ENCODE results near the gene RGS7BP.

The RGS7BP gene

GRCh38 chr5:64619609-64620008 is 113.8 kb downstream of the RGS7BP start:
- H3K27me3 ChIP-seq (replicated peaks; ENCODE audit: control insufficient read depth, insufficient read depth, low read length, poor library complexity, severe bottlenecking): no peaks in the 10 kb centered on the region
- no peaks in the 10 kb centered on the region for H3K36me3 ChIP-seq (ENCODE audit: control insufficient read depth, insufficient read depth, low read length)
- H3K4me3 ChIP-seq (ENCODE audit: insufficient read depth, low read depth, low read length, poor library complexity, severe bottlenecking): no peak overlapping the region
- no peak overlapping the region for H3K27ac ChIP-seq (ENCODE audit: insufficient read depth, low read length, poor library complexity, severe bottlenecking)
- no peaks in the 10 kb centered on the region for H3K9me3 ChIP-seq (ENCODE audit: control insufficient read depth, low read length)
- H3K4me1 ChIP-seq (ENCODE audit: control insufficient read depth, insufficient read depth, low read length, poor library complexity, severe bottlenecking): no peaks in the 10 kb centered on the region
- DNase-seq: no peak

DNA sequence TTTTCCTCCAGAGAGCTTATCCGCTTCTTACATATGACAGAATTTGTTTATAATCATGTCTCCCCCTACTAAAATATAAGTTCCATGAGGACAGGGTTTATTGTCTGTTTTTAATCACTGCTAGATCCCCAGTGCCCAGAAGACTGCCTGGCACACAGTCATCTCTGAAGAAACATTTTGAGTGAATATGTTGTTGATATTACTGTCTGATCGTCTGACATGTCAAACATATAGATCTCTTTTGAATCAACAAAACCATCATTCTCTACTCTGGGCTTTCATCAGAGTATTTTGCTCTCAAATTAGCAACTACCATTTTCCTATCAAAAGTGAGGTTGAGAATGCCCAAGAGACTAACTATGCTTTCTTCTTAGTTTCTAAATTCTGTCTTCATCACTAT is 117.2 kb downstream of the RGS7BP start:
- Histone ChIP-seq H3K9me3 (ENCODE audit: control insufficient read depth, low read length) (no peaks in the 10 kb centered on the region), H3K36me3 (ENCODE audit: control insufficient read depth, insufficient read depth, low read length) (no peaks in the 10 kb centered on the region), H3K4me3 (ENCODE audit: insufficient read depth, low read depth, low read length, poor library complexity, severe bottlenecking) (no peak overlapping the region)

GRCh38 chr5:64625678-64626077 is 119.9 kb downstream of the RGS7BP start:
- Histone ChIP-seq H3K27ac (ENCODE audit: insufficient read depth, low read length, poor library complexity, severe bottlenecking) (no peak overlapping the region), H3K36me3 (ENCODE audit: control insufficient read depth, insufficient read depth, low read length) (no peaks in the 10 kb centered on the region), H3K27me3 (replicated peaks; ENCODE audit: control insufficient read depth, insufficient read depth, low read length, poor library complexity, severe bottlenecking) (no peaks in the 10 kb centered on the region), H3K4me3 (ENCODE audit: insufficient read depth, low read depth, low read length, poor library complexity, severe bottlenecking) (no peak overlapping the region), H3K4me1 (ENCODE audit: control insufficient read depth, insufficient read depth, low read length, poor library complexity, severe bottlenecking) (no peaks in the 10 kb centered on the region), H3K9me3 (ENCODE audit: control insufficient read depth, low read length) (no peaks in the 10 kb centered on the region)
- DNase-seq: no peak

More for the DNA sequence above, 117.2 kb downstream of the RGS7BP start:
- Histone ChIP-seq H3K27me3 (replicated peaks; ENCODE audit: control insufficient read depth, insufficient read depth, low read length, poor library complexity, severe bottlenecking) (no peaks in the 10 kb centered on the region), H3K4me1 (ENCODE audit: control insufficient read depth, insufficient read depth, low read length, poor library complexity, severe bottlenecking) (no peaks in the 10 kb centered on the region), H3K27ac (ENCODE audit: insufficient read depth, low read length, poor library complexity, severe bottlenecking) (no peak overlapping the region)
- no peak for DNase-seq

GRCh38 chr5:64628901-64629300 is 123.1 kb downstream of the RGS7BP start:
- no peaks in the 10 kb centered on the region for H3K36me3 ChIP-seq (ENCODE audit: control insufficient read depth, insufficient read depth, low read length)
- no peaks in the 10 kb centered on the region for H3K9me3 ChIP-seq (ENCODE audit: control insufficient read depth, low read length)
- DNase-seq: no peak
- H3K4me3 ChIP-seq (ENCODE audit: insufficient read depth, low read depth, low read length, poor library complexity, severe bottlenecking): no peak overlapping the region
- H3K4me1 ChIP-seq (ENCODE audit: control insufficient read depth, insufficient read depth, low read length, poor library complexity, severe bottlenecking): no peaks in the 10 kb centered on the region
- H3K27ac ChIP-seq (ENCODE audit: insufficient read depth, low read length, poor library complexity, severe bottlenecking): no peak overlapping the region
- H3K27me3 ChIP-seq (replicated peaks; ENCODE audit: control insufficient read depth, insufficient read depth, low read length, poor library complexity, severe bottlenecking): no peaks in the 10 kb centered on the region

GRCh38 chr5:64629841-64630240 is 124.0 kb downstream of the RGS7BP start:
- no peak overlapping the region for H3K27ac ChIP-seq (ENCODE audit: insufficient read depth, low read length, poor library complexity, severe bottlenecking)
- H3K9me3 ChIP-seq (ENCODE audit: control insufficient read depth, low read length): no peaks in the 10 kb centered on the region
- no peaks in the 10 kb centered on the region for H3K36me3 ChIP-seq (ENCODE audit: control insufficient read depth, insufficient read depth, low read length)
- H3K27me3 ChIP-seq (replicated peaks; ENCODE audit: control insufficient read depth, insufficient read depth, low read length, poor library complexity, severe bottlenecking): no peaks in the 10 kb centered on the region
- H3K4me3 ChIP-seq (ENCODE audit: insufficient read depth, low read depth, low read length, poor library complexity, severe bottlenecking): no peak overlapping the region
- no peak for DNase-seq
- H3K4me1 ChIP-seq (ENCODE audit: control insufficient read depth, insufficient read depth, low read length, poor library complexity, severe bottlenecking): no peaks in the 10 kb centered on the region

DNA sequence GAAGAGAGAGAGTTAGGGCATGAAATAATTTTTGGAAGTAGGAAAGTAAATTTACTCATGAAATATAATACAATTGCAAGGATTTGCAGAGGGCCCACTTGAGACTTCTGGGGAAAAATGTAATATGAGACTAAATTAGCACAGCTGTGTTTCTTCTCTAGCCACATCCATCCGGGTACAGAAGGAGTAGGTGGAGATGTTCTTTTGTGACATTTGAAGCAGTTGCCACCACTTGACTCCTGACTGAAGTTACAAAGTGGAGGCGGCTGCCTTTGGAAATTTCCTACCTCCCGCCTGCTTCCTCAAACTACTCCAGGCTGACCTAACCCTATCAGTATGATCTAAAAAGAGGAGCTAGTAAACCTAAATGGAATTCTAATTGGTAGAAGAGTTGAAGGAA is 126.4 kb downstream of the RGS7BP start:
- Histone ChIP-seq H3K4me1 (ENCODE audit: control insufficient read depth, insufficient read depth, low read length, poor library complexity, severe bottlenecking) (no peaks in the 10 kb centered on the region), H3K27me3 (replicated peaks; ENCODE audit: control insufficient read depth, insufficient read depth, low read length, poor library complexity, severe bottlenecking) (peaks cover 7% of the 10 kb centered on the region), H3K4me3 (ENCODE audit: insufficient read depth, low read depth, low read length, poor library complexity, severe bottlenecking) (no peak overlapping the region), H3K36me3 (ENCODE audit: control insufficient read depth, insufficient read depth, low read length) (no peaks in the 10 kb centered on the region), H3K27ac (ENCODE audit: insufficient read depth, low read length, poor library complexity, severe bottlenecking) (no peak overlapping the region), H3K9me3 (ENCODE audit: control insufficient read depth, low read length) (no peaks in the 10 kb centered on the region)
- DNase-seq: no peak

- peaks cover 7% of the 10 kb centered on the region for H3K27me3 ChIP-seq (replicated peaks; ENCODE audit: control insufficient read depth, insufficient read depth, low read length, poor library complexity, severe bottlenecking)
- H3K9me3 ChIP-seq (ENCODE audit: control insufficient read depth, low read length): no peaks in the 10 kb centered on the region
- no peak overlapping the region for H3K27ac ChIP-seq (ENCODE audit: insufficient read depth, low read length, poor library complexity, severe bottlenecking)
- no peak for DNase-seq
- H3K4me1 ChIP-seq (ENCODE audit: control insufficient read depth, insufficient read depth, low read length, poor library complexity, severe bottlenecking): no peaks in the 10 kb centered on the region
- no peak overlapping the region for H3K4me3 ChIP-seq (ENCODE audit: insufficient read depth, low read depth, low read length, poor library complexity, severe bottlenecking)
- H3K36me3 ChIP-seq (ENCODE audit: control insufficient read depth, insufficient read depth, low read length): no peaks in the 10 kb centered on the region
Measured at GRCh38 chr5:64634997-64635686, 129.3 kb downstream of the RGS7BP start.

GRCh38 chr5:64637144-64637543 is 131.3 kb downstream of the RGS7BP start:
- Histone ChIP-seq H3K36me3 (ENCODE audit: control insufficient read depth, insufficient read depth, low read length) (no peaks in the 10 kb centered on the region), H3K4me1 (ENCODE audit: control insufficient read depth, insufficient read depth, low read length, poor library complexity, severe bottlenecking) (no peaks in the 10 kb centered on the region), H3K4me3 (ENCODE audit: insufficient read depth, low read depth, low read length, poor library complexity, severe bottlenecking) (no peak overlapping the region), H3K27ac (ENCODE audit: insufficient read depth, low read length, poor library complexity, severe bottlenecking) (no peak overlapping the region), H3K9me3 (ENCODE audit: control insufficient read depth, low read length) (no peaks in the 10 kb centered on the region), H3K27me3 (replicated peaks; ENCODE audit: control insufficient read depth, insufficient read depth, low read length, poor library complexity, severe bottlenecking) (peaks cover 7% of the 10 kb centered on the region)
- DNase-seq: no peak

- Histone ChIP-seq H3K9me3 (ENCODE audit: control insufficient read depth, low read length) (no peaks in the 10 kb centered on the region), H3K27me3 (replicated peaks; ENCODE audit: control insufficient read depth, insufficient read depth, low read length, poor library complexity, severe bottlenecking) (peaks cover 7% of the 10 kb centered on the region), H3K27ac (ENCODE audit: insufficient read depth, low read length, poor library complexity, severe bottlenecking) (no peak overlapping the region), H3K4me1 (ENCODE audit: control insufficient read depth, insufficient read depth, low read length, poor library complexity, severe bottlenecking) (no peaks in the 10 kb centered on the region), H3K4me3 (ENCODE audit: insufficient read depth, low read depth, low read length, poor library complexity, severe bottlenecking) (no peak overlapping the region), H3K36me3 (ENCODE audit: control insufficient read depth, insufficient read depth, low read length) (no peaks in the 10 kb centered on the region)
- DNase-seq: no peak
Measured at GRCh38 chr5:64637837-64638443, 132.1 kb downstream of the RGS7BP start.

DNA sequence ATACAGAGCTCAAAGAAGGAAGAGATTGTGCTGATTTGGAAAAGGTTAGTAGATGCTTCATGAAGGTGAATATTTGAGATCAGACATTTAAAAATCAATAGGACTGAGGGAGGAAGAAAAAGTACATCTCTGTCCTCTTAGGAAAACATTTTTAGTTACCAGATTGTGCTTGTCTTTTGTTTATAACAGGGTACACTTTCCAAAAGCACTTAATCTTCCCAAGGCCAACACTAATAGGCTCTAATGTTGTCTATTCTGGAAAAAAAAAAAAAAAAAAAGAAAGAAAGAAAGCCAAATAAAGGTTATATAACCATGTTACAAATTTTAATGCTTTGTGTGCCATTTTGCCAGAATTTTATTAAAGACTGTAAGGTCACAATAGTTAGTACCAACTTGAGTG is 139.0 kb downstream of the RGS7BP start:
- H3K4me3 ChIP-seq (ENCODE audit: insufficient read depth, low read depth, low read length, poor library complexity, severe bottlenecking): no peak overlapping the region
- no peak for DNase-seq
- no peaks in the 10 kb centered on the region for H3K9me3 ChIP-seq (ENCODE audit: control insufficient read depth, low read length)
- H3K36me3 ChIP-seq (ENCODE audit: control insufficient read depth, insufficient read depth, low read length): no peaks in the 10 kb centered on the region
- no peaks in the 10 kb centered on the region for H3K27me3 ChIP-seq (replicated peaks; ENCODE audit: control insufficient read depth, insufficient read depth, low read length, poor library complexity, severe bottlenecking)
- H3K27ac ChIP-seq (ENCODE audit: insufficient read depth, low read length, poor library complexity, severe bottlenecking): no peak overlapping the region
- H3K4me1 ChIP-seq (ENCODE audit: control insufficient read depth, insufficient read depth, low read length, poor library complexity, severe bottlenecking): no peaks in the 10 kb centered on the region

Measured in effector memory CD4-positive, alpha-beta T cell (primary cell).